ENCODE data around the gene IKZF3. TPM values are rescaled to one million over a fixed set of nuclear protein-coding genes. Genes with fewer than 3 reads are reported as not detected.

Gene IKZF3
- not detected in 5 replicates for total RNA-seq (2022; extraction: Qiagen RNA extraction)

GRCh38 chr17:39863918-39864746 lies at the start of gene IKZF3:
IKZF3 (minus strand) TSS chr17:39864312; CDS start chr17:39864126, 186 bp downstream.

GRCh38 chr17:39867880-39868553 lies 3.9 kb upstream of the IKZF3 start, which contains the start of gene ZPBP2:
ZPBP2 (plus strand) TSS chr17:39868202; CDS start chr17:39868355, 153 bp downstream.

GRCh38 chr17:39737760-39738567 lies 126.1 kb downstream of the IKZF3 start, which contains the start of gene GRB7:
GRB7 (plus strand) TSS chr17:39737938; CDS start chr17:39742302, 4,364 bp downstream.

GRCh38 chr17:39730095-39730921 lies 133.8 kb downstream of the IKZF3 start, which contains the start of gene MIEN1:
MIEN1 (minus strand) TSS chr17:39730532; CDS start chr17:39730495, 37 bp downstream.

Other genes starting within 250 kb of the IKZF3 start
- 0.12 to 0.18 TPM (median 0.13 TPM) in 4 of 5 replicates, not detected in the other for gene PPP1R1B, start 237.4 kb downstream of the IKZF3 start, total RNA-seq (2022; extraction: Qiagen RNA extraction)
- gene STARD3, start 227.2 kb downstream of the IKZF3 start, total RNA-seq (2022; extraction: Qiagen RNA extraction) = 48.1 to 62.3 TPM (median 56.4 TPM) in 5 replicates
- gene TCAP, start 199.0 kb downstream of the IKZF3 start, total RNA-seq (2022; extraction: Qiagen RNA extraction) = 0.70 to 1.2 TPM (median 0.93 TPM) in 5 replicates
- 0.26 to 0.40 TPM (median 0.27 TPM) in 4 of 5 replicates, not detected in the other for gene PNMT, start 195.9 kb downstream of the IKZF3 start, total RNA-seq (2022; extraction: Qiagen RNA extraction)
- gene PGAP3, start 176.3 kb downstream of the IKZF3 start, total RNA-seq (2022; extraction: Qiagen RNA extraction) = 7.8 to 8.6 TPM (median 8.0 TPM) in 5 replicates
- gene ERBB2, start 164.2 kb downstream of the IKZF3 start, total RNA-seq (2022; extraction: Qiagen RNA extraction) = 29.9 to 37.8 TPM (median 33.7 TPM) in 5 replicates
- 78.2 to 96.6 TPM (median 90.3 TPM) in 5 replicates for gene MIEN1, start 133.8 kb downstream of the IKZF3 start, total RNA-seq (2022; extraction: Qiagen RNA extraction)
- 3.1 to 5.2 TPM (median 3.9 TPM) in 5 replicates for gene GRB7, start 126.4 kb downstream of the IKZF3 start, total RNA-seq (2022; extraction: Qiagen RNA extraction)
- not detected in 5 replicates for gene ZPBP2, start 3.9 kb upstream of the IKZF3 start, total RNA-seq (2022; extraction: Qiagen RNA extraction)
- 1.3 to 2.8 TPM (median 2.2 TPM) in 5 replicates for gene GSDMB, start 54.3 kb upstream of the IKZF3 start, total RNA-seq (2022; extraction: Qiagen RNA extraction)
- 33.5 to 42.6 TPM (median 40.8 TPM) in 5 replicates for gene ORMDL3, start 63.3 kb upstream of the IKZF3 start, total RNA-seq (2022; extraction: Qiagen RNA extraction)
- gene LRRC3C, start 63.4 kb upstream of the IKZF3 start, total RNA-seq (2022; extraction: Qiagen RNA extraction) = not detected in 5 replicates
- not detected in 5 replicates for gene GSDMA, start 98.7 kb upstream of the IKZF3 start, total RNA-seq (2022; extraction: Qiagen RNA extraction)
- 159 to 170 TPM (median 169 TPM) in 5 replicates for gene PSMD3, start 116.5 kb upstream of the IKZF3 start, total RNA-seq (2022; extraction: Qiagen RNA extraction)
- gene CSF3, start 151.1 kb upstream of the IKZF3 start, total RNA-seq (2022; extraction: Qiagen RNA extraction) = 0.22 to 1.2 TPM (median 0.77 TPM) in 5 replicates
- 52.9 to 61.8 TPM (median 56.7 TPM) in 5 replicates for gene MED24, start 190.1 kb upstream of the IKZF3 start, total RNA-seq (2022; extraction: Qiagen RNA extraction)
- gene THRA, start 198.7 kb upstream of the IKZF3 start, total RNA-seq (2022; extraction: Qiagen RNA extraction) = 23.9 to 31.0 TPM (median 29.2 TPM) in 5 replicates
- 8.6 to 10.5 TPM (median 10.2 TPM) in 5 replicates for gene NR1D1, start 236.3 kb upstream of the IKZF3 start, total RNA-seq (2022; extraction: Qiagen RNA extraction)